Measurements from ENCODE around the gene HCRT.

HCRT gene

DNA sequence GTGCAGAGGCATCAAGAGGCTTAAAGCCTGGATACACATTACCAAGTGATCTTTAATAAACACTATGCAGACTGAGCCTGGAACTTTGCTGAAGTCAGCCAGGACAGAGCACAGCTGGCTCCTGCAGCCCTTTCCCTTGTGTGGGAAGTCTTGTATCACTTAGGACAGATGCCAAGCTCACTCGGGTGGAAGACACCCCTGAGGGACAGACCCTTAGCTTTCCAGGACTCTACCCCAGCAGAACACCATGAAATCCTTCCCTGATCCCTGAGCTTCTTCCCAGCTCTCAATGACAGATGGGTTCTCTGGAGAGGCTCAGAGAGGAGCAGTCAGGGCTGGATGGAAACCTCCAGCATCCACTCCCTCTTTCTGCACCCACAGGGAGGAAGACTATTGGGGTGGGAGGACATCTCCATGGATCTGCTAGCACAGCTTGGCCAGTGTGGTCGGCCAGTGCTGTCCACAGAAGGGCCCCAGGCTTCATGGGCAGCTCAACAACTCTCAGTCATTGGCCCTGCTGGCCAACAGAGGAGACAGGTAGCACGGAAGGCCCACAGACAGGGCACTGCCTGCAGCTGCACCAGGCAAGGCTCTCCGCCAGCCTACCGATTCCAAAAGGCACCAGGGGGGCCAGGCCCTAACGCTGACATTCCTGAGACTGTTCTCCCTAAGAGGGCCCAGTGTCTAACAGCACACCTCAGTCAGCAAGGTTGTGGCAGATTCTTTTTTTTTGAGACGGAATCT, 46.3 kb downstream of the HCRT start:
- DNase-seq (ENCODE audit: low spot score), result no peak

DNA sequence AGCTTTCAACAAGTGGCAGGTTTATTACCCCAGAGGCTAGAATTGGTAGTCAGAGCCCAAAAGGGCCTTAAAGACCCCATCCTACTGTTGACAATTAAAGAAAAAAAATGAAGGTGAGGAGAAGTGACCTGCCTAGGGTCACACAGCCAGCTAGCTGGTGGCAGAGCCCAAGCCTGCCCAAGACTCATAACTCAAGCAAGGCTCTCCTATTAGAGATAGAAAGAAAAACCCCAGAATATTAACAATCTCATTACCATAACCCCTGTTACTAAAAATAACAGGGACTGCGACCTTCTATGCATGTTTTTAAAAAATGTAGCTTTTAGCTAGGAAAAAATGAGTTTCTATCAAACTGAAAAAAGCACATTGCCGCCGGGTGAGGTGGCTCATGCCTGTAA, 48.6 kb downstream of the HCRT start:
- DNase-seq (ENCODE audit: low spot score), result no peak

DNA sequence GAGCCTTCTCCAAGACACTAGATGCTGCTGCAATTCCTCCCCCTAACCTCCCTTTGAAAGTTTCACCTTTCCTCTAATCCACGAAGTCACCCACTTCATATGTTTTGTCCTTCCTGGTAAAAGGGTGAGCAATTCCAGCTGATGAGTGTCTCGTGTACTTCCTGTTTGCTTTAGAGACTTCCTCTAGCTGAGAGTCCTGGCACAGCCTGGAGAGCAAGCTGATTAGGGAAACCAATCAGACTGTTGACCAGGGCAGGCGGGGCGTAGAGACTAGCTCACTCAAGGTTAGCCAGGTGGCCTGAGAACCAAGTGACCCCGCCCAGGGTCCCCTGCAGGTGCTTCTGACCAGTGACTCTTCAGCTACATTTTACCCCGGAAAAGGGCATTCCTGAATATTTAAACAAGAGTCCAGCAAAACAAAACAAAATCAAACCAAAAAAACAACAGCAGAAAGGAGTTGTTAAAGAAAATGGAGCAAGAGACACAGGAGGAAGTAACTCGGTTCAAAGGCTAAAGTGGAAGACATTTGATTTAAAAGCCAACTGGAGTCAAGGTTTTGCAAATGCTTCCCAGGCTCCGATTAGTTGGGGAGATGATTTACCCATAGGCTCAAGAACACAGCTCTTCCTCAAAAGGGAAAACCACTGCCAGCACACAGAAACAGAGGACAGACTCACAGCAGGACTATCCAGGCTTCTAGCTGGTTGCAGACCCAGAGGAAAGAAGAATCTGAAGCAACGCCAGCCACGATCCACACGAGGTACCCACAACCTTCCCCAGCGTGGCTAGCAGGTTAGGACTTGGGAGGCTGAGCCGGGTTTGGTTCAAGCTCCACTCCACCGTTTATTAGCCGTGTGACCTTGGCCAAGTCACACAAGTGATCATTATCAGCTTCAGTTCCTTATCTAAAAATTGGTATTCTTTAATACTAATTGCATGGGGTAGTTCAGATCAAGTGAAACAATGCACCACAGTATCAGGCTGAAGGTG, 49.3 kb downstream of the HCRT start:
- peak; percentile 64 for DNase-seq (ENCODE audit: low spot score)

DNA sequence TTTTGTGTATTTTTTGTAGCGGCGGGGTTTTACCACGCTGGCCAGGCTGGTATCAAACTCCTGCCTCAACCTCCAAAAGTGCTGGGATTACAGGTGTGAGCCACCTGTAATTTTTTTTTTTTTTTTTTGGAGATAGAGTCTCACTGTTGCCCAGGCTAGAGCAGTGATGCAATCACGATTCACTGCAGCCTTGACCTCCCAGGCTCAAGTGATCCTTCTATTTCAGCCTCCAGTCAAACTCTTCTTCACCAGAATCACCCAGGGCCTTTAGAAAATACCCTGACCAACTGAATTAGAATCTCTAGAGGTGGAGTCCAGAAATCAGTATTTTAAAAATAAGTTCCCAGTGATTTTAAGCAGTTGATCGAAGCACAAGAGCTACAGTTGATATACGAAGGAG, 50.1 kb downstream of the HCRT start:
- no peak for DNase-seq (ENCODE audit: low spot score)

All from iPS-NIHi11 (cell line).